Right atrium auricular region (tissue), 2 donors: ENCODE measurements around the gene VAMP2. TPM values are rescaled to one million over a fixed set of nuclear protein-coding genes. Genes with fewer than 3 reads are reported as not detected.

Experiments
- DNase-seq: peaks from one replicate; pipeline ENCODE4 v3.0.0-alpha.2; 2019; ENCODE audit warnings: low spot score
- H3K27ac ChIP-seq, 2 donors: fragments of 200-600 bp; sonication (generic); 1 replicate in 1 of 2; 2 replicates in 1 of 2; pipeline ENCODE4 v1.5.1; 2016 to 2019
- H3K27me3 ChIP-seq, 2 donors: fragments of 200-600 bp; sonication (generic); one replicate each; pipeline versions ENCODE4 v1.5.1 to v1.6.0; 2017 to 2019
- H3K36me3 ChIP-seq: fragments of 200-600 bp; sonication (generic); one replicate; pipeline ENCODE4 v1.5.1; 2016
- H3K4me1 ChIP-seq, 2 donors: fragments of 200-600 bp; sonication (generic); one replicate each; pipeline versions ENCODE4 v1.5.1 to v1.6.0; 2017 to 2019
- H3K4me3 ChIP-seq, 2 donors: fragments of 200-600 bp; sonication (generic); 1 replicate in 1 of 2; 2 replicates in 1 of 2; pipeline ENCODE4 v1.5.1; 2017 to 2019; ENCODE audit warnings: mild to moderate bottlenecking in 1 of 2, moderate library complexity in 1 of 2
- H3K9me3 ChIP-seq, 2 donors: fragments of 200-600 bp; sonication (generic); one replicate each; pipeline ENCODE4 v1.5.1; 2019
- CTCF ChIP-seq, 2 donors: fragments of 200-600 bp; sonication (generic); IDR thresholded peaks; one replicate each; pipeline ENCODE4 v1.5.1; 2019; ENCODE audit warnings: antibody characterized with exemption in 2 of 2
- total RNA-seq, 2 donors: library from RNA; depleted of rRNA; stranded (reverse); fragments of >200 nt; gene quantifications; one replicate each; pipeline ENCODE4 v1.1.0, GENCODE V29; 2016

Gene VAMP2
- total RNA-seq, 2 donors from 2014 or later, result 27.4 to 39.7 TPM

- TF ChIP-seq CTCF (IDR thresholded peaks at IDR 0.05), result no peak
- Histone ChIP-seq H3K27ac (peak within 1 kb of the TSS; percentile 80 to 88), H3K27me3 (no peaks in the 10 kb centered on the region), H3K4me1 (peaks cover 0 to 45% of the 10 kb centered on the region in 2 donors), H3K4me3 (peak within 1 kb of the TSS; percentile 42 to 65), H3K36me3 (no peaks in the 10 kb centered on the region), H3K9me3 (no peaks in the 10 kb centered on the region)
- no peak for DNase-seq
These were observed 44.6 kb downstream of the VAMP2 start, which contains the start of gene ALOXE3 for GRCh38 chr17:8117980-8118768. ALOXE3 (minus strand) TSS chr17:8118514; CDS start chr17:8117990, 524 bp downstream.

GRCh38 chr17:8117367-8117979 is 45.3 kb downstream of the VAMP2 start:
- Histone ChIP-seq H3K4me3 (peak overlapping the region; percentile 42 to 65), H3K9me3 (no peaks in the 10 kb centered on the region), H3K27ac (peak overlapping the region in 1 of 2 donors; percentile 32), H3K36me3 (no peaks in the 10 kb centered on the region), H3K4me1 (peaks cover 0 to 38% of the 10 kb centered on the region in 2 donors), H3K27me3 (no peaks in the 10 kb centered on the region)
- no peak for TF ChIP-seq CTCF (IDR thresholded peaks at IDR 0.05)
- no peak for DNase-seq

GRCh38 chr17:8116776-8117175 is 46.0 kb downstream of the VAMP2 start:
- TF ChIP-seq CTCF (IDR thresholded peaks at IDR 0.05), result no peak
- no peak overlapping the region for H3K4me3 ChIP-seq
- no peaks in the 10 kb centered on the region for H3K9me3 ChIP-seq
- H3K36me3 ChIP-seq, result no peaks in the 10 kb centered on the region
- H3K27me3 ChIP-seq, result no peaks in the 10 kb centered on the region
- H3K27ac ChIP-seq, result no peak overlapping the region
- no peak for DNase-seq
- H3K4me1 ChIP-seq, result peaks cover 0 to 31% of the 10 kb centered on the region in 2 donors

- H3K27me3 ChIP-seq, result no peaks in the 10 kb centered on the region
- no peaks in the 10 kb centered on the region for H3K36me3 ChIP-seq
- no peak overlapping the region for H3K27ac ChIP-seq
- TF ChIP-seq CTCF (IDR thresholded peaks at IDR 0.05), result no peak
- no peak for DNase-seq
- H3K4me3 ChIP-seq, result no peak overlapping the region
- H3K9me3 ChIP-seq, result no peaks in the 10 kb centered on the region
- peaks cover 0 to 10% of the 10 kb centered on the region in 2 donors for H3K4me1 ChIP-seq
These were observed 51.8 kb downstream of the VAMP2 start for GRCh38 chr17:8110907-8111306.

GRCh38 chr17:8110456-8110804 is 52.3 kb downstream of the VAMP2 start:
- Histone ChIP-seq H3K9me3 (no peaks in the 10 kb centered on the region), H3K27me3 (no peaks in the 10 kb centered on the region), H3K4me3 (no peak overlapping the region), H3K36me3 (no peaks in the 10 kb centered on the region), H3K27ac (no peak overlapping the region), H3K4me1 (peaks cover 0 to 10% of the 10 kb centered on the region in 2 donors)
- DNase-seq, result no peak
- TF ChIP-seq CTCF (IDR thresholded peaks at IDR 0.05), result peak in 1 of 2 donors; percentile 1
